HG02852 (cell line): ENCODE measurements around the gene CFAP58.

Source experiments
- ATAC-seq: cut with Tn5 transposase; IDR thresholded peaks from one replicate; pipeline ENCODE4 v1.9.1; 2021; ENCODE audit warnings: mild to moderate bottlenecking, moderate library complexity; ENCODE audit not compliant: unreplicated experiment

The CFAP58 gene

GRCh38 chr10:104321226-104321625 lies 32.4 kb upstream of the CFAP58 start:
- no peak for ATAC-seq

GRCh38 chr10:104321725-104322415 lies 31.8 kb upstream of the CFAP58 start:
- ATAC-seq, result no peak

DNA sequence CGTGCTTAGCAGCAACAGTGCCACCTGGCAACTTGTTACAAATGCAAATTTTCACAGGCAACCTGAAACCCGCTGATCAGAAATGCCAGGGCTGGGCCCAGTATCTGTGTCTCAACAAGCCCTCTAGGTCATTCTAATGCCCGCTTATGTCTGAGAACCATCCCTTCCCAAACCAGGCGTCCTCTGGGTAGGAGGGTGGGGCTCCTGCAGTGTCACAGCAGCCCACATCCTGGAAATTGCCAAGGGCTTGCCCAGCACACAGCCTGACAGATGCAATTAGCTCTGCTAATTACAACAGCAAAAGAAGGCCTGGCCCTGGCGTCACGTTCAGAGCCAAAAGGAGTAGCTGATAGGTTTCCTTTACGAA lies 31.2 kb upstream of the CFAP58 start:
- no peak for ATAC-seq

GRCh38 chr10:104323085-104323484 lies 30.5 kb upstream of the CFAP58 start:
- ATAC-seq, result no peak

DNA sequence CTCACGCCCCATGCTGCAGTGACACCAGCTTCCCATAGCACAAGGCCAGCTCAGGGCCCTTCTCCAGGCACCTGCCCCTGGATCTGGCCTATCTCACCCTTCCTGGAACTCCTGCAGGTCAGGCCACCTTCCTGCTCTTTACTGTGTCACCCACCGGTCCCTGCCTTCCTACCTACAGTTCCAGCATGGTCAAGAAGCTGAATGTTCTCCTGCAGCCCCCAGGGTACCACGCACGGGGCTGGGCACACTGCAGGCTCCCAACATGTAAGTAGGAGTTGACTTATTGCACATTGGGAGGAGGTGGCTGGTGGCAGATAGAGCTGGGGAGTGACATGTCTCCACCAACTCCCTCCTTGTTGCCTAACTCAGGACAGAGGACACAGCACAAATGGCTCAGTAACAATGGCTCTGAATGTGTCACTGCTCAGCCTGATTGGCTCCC lies 29.9 kb upstream of the CFAP58 start:
- no peak for ATAC-seq

DNA sequence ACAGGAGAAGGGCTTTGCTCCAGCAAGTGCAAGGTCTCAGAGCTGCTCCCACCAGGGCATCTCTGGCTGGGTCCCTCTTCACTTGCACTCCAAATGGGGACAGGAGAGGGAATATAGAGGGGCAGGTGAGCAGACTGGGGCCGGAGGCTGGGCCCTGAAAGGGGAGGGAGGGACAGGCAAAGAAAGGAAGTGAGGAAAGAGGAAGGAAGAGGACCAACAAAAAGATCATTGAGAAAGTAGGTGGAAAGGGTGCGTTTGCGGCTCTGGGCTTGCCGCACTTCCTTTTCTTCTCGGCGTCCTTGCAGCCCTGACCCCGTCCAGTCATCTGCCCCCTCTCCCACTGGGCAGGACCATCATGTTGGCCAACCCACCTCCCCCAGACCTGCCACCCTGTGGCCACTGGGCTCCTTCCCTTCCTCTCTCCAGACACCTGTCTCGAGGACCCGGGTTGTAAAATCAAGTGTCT lies 29.4 kb upstream of the CFAP58 start:
- no peak for ATAC-seq

DNA sequence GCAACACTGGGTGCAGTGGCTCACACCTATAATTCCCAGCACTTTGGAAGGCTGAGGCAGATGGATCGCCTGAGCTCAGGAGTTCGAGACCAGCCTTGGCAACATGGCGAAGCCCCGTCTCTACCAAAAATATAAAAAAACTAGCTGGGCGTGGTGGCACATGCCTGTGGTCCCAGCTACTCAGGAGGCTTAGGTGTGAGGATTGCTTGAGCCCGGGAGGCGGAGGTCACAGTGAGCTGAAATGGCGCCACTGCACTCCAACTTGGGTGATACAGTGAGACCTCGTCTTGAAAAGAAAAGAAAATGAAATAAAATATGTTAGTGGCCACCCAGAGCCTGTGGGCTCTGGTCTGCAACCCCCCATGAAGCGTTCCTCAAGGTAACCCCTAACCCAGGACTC lies 28.7 kb upstream of the CFAP58 start:
- ATAC-seq, result no peak

- no peak for ATAC-seq
Observed at GRCh38 chr10:104325436-104326435, 27.9 kb upstream of the CFAP58 start.

DNA sequence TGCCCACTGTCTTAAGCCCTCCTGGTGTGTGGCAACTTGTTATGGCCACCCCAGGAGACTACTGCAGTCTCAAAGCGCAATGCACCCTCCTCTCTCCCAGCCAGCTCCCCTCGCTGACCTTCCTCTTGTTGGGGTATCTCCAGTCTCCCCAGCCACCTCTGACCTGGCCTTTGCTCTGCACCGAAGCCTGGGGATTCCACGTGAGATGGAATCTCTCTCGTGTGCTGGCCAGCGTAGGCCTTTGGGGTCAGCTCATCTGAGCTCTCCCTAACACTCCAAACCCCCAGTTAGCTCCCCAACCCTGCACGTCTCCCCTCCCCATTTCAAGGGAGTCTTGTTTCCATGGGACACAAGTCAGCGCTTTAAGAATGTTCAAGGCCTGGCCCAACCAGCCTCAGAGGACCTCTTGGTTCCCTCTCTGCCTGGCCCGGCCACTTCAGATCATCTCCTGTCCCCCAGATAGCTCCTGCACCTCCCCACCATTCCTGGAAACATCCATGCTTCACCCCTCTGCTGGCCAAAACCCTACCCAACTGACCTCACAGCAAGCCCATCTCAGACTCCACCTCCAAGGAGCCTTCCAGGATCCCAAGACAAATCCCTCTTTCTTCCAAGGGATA lies 26.5 kb upstream of the CFAP58 start:
- no peak for ATAC-seq

GRCh38 chr10:104327745-104328645 lies 25.6 kb upstream of the CFAP58 start:
- ATAC-seq, result no peak

DNA sequence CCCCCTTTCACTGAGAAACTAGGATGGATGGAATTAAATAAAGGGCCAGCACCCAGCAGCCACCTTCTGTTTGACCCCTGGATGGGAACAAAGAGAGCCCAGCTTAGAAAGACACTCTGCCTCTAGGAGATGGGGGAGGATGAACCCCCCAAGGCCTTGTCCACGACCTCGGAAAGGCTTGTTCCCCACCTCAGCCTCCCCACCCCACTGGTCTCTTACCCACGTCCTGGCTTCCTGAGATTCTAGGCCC lies 25.1 kb upstream of the CFAP58 start:
- ATAC-seq, result no peak

- ATAC-seq, result peak; percentile 50
Observed at GRCh38 chr10:104328896-104329710, 24.5 kb upstream of the CFAP58 start.

- ATAC-seq, result no peak
Observed at GRCh38 chr10:104329735-104330134, 23.9 kb upstream of the CFAP58 start.

- ATAC-seq, result no peak
Observed at GRCh38 chr10:104330168-104331110, 23.2 kb upstream of the CFAP58 start.

DNA sequence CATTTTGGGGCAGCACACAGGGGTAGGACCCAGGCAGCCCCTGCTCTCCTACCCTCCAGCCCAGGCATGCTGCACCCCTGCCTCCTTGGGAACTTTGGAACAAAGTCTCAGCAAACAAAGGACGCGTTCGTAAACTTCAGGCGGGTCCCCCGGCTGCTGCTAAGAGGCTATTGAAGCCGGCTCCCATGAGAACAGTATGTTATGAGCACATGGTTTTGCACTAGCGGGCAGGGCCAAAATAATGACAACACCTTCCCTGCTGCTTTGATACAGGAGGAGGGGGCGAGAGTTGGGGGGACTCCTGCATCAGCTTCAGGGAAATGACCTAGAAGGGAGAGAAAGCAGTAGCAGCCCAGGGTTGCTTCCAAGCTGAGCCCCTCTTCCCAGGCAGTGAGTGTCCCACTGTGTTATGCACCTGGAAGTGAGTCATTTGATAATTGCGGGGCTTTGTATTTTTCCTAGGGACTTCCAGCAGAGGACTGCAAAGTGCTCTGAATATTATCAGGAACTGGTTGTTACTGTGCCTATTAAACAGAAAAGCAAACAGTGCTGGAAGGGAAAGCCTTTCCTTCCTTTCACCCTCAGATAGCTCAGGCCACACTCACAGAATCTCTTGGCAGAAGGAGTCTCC lies 22.3 kb upstream of the CFAP58 start:
- ATAC-seq, result no peak

- ATAC-seq, result no peak
Observed at GRCh38 chr10:104332243-104333031, 21.2 kb upstream of the CFAP58 start.

- no peak for ATAC-seq
Observed at GRCh38 chr10:104333032-104333727, 20.5 kb upstream of the CFAP58 start.
